Activated T-cell treated with anti-CD3 and anti-CD28 coated beads, Interleukin-2, amount 50 U/mL, for 24 hours (primary cell): ENCODE data around the gene SNCB.
A peak's percentile ranks its signal among the peaks of the same experiment; 100 is the strongest.

ENCODE experiments used
- DNase-seq: peaks from one replicate; pipeline ENCODE4 v3.0.0-alpha.2; 2020
- H3K27ac Mint-ChIP-seq: 2 replicates; pipeline ENCODE4 v1.8.0; 2020; ENCODE audit warnings: mild to moderate bottlenecking, mixed read lengths
- H3K27me3 Mint-ChIP-seq: 2 replicates; pipeline ENCODE4 v1.8.0; 2020; ENCODE audit warnings: mixed read lengths
- H3K36me3 Mint-ChIP-seq: 2 replicates; pipeline ENCODE4 v1.8.0; 2020; ENCODE audit warnings: low read depth, mixed read lengths
- H3K4me1 Mint-ChIP-seq: 2 replicates; pipeline ENCODE4 v1.8.0; 2020; ENCODE audit warnings: low read depth, mixed read lengths
- H3K4me3 Mint-ChIP-seq: 2 replicates; pipeline ENCODE4 v1.8.0; 2020; ENCODE audit warnings: mild to moderate bottlenecking, moderate library complexity, mixed read lengths
- H3K9me3 Mint-ChIP-seq: 2 replicates; pipeline ENCODE4 v1.8.0; 2020; ENCODE audit warnings: mixed read lengths

Gene SNCB

DNA sequence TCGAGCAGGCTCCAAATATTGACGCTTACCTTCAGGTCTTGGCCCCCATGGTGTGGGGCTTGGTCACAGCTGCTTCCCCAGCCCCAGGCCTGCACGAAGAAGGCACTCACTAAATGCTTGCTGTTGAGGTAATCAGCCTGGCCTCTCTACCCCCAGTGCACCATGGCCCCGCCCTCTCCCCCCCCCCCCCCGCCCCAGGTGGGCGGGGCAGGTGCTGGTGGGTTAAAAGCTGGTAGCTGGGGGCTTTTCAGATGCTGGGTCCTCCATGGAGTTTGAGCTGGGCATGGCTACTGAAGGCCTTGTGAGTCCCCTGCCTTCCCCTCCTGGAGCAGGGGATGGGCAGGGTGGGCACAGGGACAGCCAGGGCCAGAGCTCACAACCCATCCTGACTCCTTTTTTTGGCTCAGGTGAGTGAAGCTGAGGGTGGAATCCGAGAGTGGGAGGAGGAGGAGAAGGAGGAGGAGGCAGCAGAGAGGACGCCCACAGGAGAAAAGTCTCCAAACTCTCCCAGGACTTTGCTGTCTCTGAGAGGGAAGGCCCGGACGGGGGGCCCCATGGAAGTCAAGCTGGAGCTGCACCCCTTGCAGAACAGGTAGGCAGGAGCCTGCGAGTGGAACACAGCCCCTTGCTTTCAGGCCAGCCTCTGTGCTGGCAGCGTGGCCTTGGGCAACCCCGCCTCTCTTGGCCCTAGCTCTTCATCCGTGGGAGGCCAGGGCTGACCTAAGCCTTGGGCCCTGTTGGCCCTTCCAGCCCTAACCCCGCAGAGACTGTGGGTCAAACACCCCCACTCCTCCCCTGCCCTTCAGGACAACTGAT, 12.5 kb upstream of the SNCB start:
- H3K9me3 Mint-ChIP-seq, result no peaks in the 10 kb centered on the region
- no peak for DNase-seq
- H3K27ac Mint-ChIP-seq, result no peak overlapping the region
- no peak overlapping the region for H3K4me3 Mint-ChIP-seq
- H3K36me3 Mint-ChIP-seq, result peaks cover 2% of the 10 kb centered on the region
- H3K27me3 Mint-ChIP-seq, result no peaks in the 10 kb centered on the region
- H3K4me1 Mint-ChIP-seq, result peaks cover 19% of the 10 kb centered on the region

DNA sequence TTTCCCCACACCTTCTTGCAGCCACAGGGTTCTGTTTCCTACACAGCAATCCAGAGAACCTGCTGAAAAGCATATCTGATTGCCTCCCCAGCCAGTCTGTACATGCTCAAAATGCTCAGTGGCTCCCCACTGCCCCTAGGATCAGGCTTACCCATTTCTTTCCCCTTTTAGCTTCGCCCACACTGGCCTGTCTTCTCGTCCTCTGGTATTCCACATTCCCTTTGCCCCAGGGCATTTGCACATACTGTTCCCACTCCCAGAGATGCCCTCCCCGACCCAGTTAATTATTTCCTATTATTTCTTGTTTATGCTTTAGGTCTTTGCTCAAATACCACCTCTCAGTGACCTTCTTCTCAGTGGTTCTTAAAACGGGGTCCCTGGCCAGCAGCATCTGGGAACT, 10.3 kb upstream of the SNCB start:
- Mint-ChIP-seq H3K4me1 (peaks cover 4% of the 10 kb centered on the region), H3K27me3 (peaks cover 7% of the 10 kb centered on the region)

DNA sequence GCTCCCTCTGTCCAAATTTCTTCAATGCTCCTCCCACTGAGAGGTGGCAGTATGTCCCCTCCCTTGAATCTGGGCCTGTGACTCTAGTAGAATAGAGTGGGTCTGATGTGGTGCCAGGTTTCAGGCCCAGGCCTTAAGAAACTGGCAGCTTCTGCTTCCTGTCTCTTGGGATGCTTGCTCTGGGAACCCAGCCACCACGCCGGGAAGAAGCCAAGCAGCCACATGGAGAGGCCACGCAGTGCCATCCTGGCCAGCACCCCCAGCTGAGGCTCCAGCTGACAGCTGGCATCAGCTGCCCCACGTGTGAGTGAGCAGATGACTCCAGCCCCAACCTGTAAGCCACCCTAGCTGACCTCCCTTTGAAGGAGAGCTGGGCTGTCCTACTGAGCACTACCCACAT, 9.6 kb upstream of the SNCB start:
- H3K36me3 Mint-ChIP-seq, result no peaks in the 10 kb centered on the region
- H3K4me3 Mint-ChIP-seq, result no peak overlapping the region
- H3K4me1 Mint-ChIP-seq, result peaks cover 4% of the 10 kb centered on the region
- no peak overlapping the region for H3K27ac Mint-ChIP-seq
- peaks cover 13% of the 10 kb centered on the region for H3K27me3 Mint-ChIP-seq
- no peak for DNase-seq
- no peaks in the 10 kb centered on the region for H3K9me3 Mint-ChIP-seq

More for the DNA sequence above, 10.3 kb upstream of the SNCB start:
- Mint-ChIP-seq H3K36me3 (no peaks in the 10 kb centered on the region), H3K27ac (no peak overlapping the region), H3K9me3 (no peaks in the 10 kb centered on the region), H3K4me3 (no peak overlapping the region)
- DNase-seq, result no peak

DNA sequence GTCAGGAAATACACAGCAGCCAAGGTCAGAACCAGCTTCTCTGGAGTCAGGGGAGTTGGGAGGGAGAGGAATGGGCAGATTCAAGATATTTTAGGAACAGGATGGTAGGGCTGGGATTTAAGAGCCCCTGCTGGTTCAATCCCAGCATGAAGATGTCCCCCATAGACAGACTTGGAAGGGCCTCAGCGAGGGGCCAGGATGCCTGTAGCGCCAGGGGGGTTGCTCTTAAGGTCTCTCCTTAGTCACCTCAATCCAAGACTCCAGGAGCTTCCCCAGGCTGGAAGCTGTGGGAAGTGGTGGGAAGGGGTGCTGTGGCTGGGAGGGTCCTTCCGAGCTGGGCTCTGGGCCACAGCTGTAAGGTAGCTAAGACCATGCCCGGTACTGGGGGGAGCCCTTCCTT, 8.9 kb upstream of the SNCB start:
- Mint-ChIP-seq H3K36me3 (no peaks in the 10 kb centered on the region), H3K27me3 (peaks cover 18% of the 10 kb centered on the region)

DNA sequence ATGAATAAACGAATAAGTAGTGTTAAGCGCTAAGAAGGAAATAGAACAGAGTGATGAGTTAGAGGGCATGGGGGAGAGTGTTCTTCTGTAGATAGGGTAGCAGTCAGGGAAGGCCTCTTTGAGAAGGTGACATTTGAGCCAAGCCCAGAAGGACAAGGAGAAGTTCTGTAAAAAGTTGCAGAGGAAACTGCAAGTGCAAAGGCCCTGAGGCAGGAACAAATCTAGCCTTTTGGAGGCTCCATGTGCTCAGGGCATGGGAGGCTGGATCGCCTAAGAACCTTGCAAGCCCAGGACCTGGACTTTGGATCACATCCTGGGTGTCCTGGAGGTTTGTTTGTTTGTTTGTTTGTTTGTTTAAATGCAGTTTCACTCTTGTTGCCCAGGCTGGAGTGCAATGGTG, 8.1 kb upstream of the SNCB start:
- Mint-ChIP-seq H3K27me3 (peaks cover 26% of the 10 kb centered on the region), H3K27ac (no peak overlapping the region), H3K4me3 (no peak overlapping the region), H3K9me3 (no peaks in the 10 kb centered on the region), H3K36me3 (no peaks in the 10 kb centered on the region), H3K4me1 (peaks cover 6% of the 10 kb centered on the region)
- DNase-seq, result no peak

More for the DNA sequence above, 8.9 kb upstream of the SNCB start:
- Mint-ChIP-seq H3K4me3 (no peak overlapping the region), H3K27ac (no peak overlapping the region), H3K9me3 (no peaks in the 10 kb centered on the region), H3K4me1 (peaks cover 4% of the 10 kb centered on the region)
- DNase-seq, result no peak

DNA sequence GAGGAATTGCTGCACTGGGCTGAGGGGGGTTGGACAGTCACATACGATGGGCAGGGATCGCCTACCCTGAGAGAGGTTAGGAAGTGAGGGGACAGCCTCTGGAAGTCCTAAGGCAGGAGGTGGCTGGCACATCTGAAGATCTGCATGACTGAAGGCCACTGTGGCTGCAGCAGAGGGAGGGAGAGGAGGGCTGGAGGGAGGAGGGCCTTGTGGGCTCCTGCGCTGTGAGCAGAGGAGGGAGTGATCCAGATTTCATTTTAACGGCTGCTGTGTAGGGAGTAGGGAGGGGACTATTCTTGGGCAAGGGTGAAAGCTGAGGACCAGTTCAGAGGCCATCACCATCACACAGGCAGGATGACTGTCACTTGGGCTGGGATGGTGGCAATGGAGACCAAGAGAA, 7.2 kb upstream of the SNCB start:
- Mint-ChIP-seq H3K27me3 (peaks cover 33% of the 10 kb centered on the region), H3K4me1 (peaks cover 6% of the 10 kb centered on the region), H3K4me3 (no peak overlapping the region), H3K9me3 (no peaks in the 10 kb centered on the region), H3K36me3 (no peaks in the 10 kb centered on the region), H3K27ac (no peak overlapping the region)
- DNase-seq, result no peak

DNA sequence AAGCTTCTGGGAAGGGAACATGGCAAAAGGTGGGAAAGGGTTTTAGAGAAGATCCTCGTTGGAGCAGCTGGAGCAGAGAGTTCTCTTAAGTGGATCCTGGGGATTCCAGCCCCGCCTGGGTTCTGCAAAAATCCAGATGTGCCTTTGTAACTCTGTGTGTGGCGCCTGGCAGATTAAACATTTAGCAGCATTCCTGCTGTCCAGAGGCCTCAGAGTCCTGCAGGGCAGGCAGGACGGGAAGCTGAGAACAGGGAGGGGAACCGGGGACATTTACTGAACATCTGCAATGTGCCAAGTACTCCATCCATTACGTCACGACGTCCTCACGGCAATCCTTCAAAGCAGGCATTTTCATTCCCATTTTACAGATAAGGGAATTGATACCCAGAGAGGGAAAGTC, 6.1 kb upstream of the SNCB start:
- Mint-ChIP-seq H3K9me3 (no peaks in the 10 kb centered on the region), H3K27ac (no peak overlapping the region)

DNA sequence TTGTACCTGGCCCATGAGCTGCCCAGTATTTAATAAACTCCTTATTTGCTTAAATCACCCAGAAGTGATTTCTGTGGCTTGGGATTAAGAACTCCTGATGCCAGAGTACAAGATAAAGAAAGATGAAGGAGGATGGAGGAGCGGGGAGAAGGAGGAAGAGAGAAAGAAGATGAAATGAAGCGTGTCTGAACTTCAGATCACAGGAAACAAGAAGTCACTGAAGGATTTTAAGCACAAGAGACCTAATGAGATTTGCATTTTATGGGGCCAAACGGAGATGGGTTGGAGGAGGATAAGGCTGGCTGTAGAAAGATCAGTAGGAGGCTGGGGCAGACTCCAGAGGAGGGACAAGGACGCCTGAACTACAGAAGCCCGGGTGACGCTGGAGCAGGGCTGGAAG, 3.3 kb upstream of the SNCB start:
- DNase-seq, result no peak
- Mint-ChIP-seq H3K4me3 (no peak overlapping the region), H3K27ac (no peak overlapping the region), H3K9me3 (no peaks in the 10 kb centered on the region), H3K36me3 (no peaks in the 10 kb centered on the region), H3K27me3 (peaks cover 66% of the 10 kb centered on the region), H3K4me1 (peaks cover 16% of the 10 kb centered on the region)

More for the DNA sequence above, 6.1 kb upstream of the SNCB start:
- DNase-seq, result no peak
- Mint-ChIP-seq H3K27me3 (peaks cover 42% of the 10 kb centered on the region), H3K4me1 (peaks cover 6% of the 10 kb centered on the region), H3K36me3 (no peaks in the 10 kb centered on the region), H3K4me3 (no peak overlapping the region)

DNA sequence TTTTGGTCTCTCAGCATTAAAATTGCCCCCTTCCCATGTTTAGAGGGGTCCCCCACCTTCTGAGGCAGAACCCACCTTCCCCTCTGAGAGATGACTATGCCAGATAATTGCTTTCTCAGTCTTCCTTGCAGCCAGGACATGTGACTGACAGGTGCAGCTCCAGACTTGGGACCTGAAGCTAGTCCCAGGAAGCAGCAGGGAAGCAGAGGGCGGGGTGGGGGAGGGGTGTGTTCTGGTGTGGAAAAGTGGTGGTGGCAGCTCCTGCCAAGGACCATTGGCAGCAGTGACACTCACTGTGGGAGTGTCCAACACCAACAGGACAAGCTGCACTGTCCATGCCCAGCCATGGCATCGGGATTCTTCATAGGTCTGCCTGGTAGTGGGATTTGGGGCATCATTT, 2.4 kb upstream of the SNCB start:
- DNase-seq, result no peak
- H3K4me1 Mint-ChIP-seq, result peaks cover 16% of the 10 kb centered on the region
- no peak overlapping the region for H3K4me3 Mint-ChIP-seq
- no peaks in the 10 kb centered on the region for H3K36me3 Mint-ChIP-seq
- peaks cover 75% of the 10 kb centered on the region for H3K27me3 Mint-ChIP-seq
- no peaks in the 10 kb centered on the region for H3K9me3 Mint-ChIP-seq
- H3K27ac Mint-ChIP-seq, result no peak overlapping the region

DNA sequence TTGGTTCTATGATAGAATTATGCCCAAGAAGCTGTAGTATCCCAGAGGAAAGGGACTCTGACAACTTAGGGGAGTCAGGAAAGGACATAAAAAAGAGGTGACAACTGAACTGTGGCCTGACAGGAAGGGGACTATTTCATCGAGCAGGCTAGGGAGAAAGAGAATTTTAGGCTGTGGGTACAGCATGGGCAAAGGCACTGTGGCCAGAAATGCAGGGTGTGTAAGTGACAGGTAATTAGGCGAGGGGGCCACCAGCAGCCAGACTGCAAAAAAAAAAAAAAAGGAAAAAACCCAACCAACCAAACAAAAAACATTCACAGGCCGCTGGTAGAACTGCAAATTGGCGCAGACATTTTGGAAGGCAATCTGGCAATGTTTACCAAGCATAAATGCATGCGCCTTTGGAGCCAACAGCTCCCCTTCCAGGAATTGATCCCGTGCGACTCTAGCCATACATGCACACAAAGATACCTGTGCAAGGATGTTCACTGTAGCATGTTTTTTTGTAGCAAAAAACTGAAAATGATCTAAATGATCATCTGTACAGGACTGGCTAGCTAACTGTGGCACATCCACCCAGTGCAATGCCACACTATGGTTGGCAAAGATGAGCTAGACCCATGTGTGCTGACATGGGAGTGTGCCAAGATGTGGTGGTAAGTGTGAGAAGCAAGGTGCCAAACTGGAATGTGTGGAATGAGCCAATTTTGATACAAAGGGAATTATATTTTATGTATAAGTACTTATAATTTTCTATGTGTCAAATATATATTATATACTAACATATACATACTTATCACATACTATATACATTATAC, 1.3 kb upstream of the SNCB start:
- H3K4me3 Mint-ChIP-seq, result no peak overlapping the region
- H3K27ac Mint-ChIP-seq, result no peak overlapping the region
- no peaks in the 10 kb centered on the region for H3K9me3 Mint-ChIP-seq
- H3K27me3 Mint-ChIP-seq, result peaks cover 86% of the 10 kb centered on the region
- H3K4me1 Mint-ChIP-seq, result peaks cover 16% of the 10 kb centered on the region
- H3K36me3 Mint-ChIP-seq, result no peaks in the 10 kb centered on the region
- no peak for DNase-seq

DNA sequence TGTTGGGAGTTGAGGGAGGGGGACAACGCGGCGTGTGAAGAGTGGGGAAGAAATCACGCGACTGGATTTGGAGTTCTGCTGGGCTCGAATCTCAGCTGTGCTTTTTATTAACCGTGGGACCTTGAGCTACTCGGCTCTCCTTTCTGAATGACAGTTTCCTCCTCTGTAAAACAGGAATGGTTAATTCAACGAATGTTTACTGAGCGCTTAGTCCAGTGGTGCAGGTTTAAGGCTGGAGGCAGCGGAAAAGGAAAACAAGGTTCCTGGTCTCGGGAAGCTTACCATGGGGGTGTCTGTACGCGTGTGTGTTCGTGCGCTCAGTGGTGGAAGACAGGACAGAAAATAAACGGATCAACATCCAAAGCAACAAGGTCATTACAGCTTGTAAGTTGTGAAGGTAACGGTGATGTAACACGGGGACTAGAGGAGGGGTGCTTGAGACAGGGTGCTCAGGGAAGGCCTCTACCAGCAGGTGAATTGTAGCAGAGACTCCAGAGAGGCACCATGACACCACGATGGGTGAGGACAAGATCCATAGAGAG, 418 bp upstream of the SNCB start:
- H3K27me3 Mint-ChIP-seq, result peaks cover 86% of the 10 kb centered on the region
- H3K9me3 Mint-ChIP-seq, result no peaks in the 10 kb centered on the region
- peak overlapping the region; percentile 54 for H3K4me3 Mint-ChIP-seq

DNA sequence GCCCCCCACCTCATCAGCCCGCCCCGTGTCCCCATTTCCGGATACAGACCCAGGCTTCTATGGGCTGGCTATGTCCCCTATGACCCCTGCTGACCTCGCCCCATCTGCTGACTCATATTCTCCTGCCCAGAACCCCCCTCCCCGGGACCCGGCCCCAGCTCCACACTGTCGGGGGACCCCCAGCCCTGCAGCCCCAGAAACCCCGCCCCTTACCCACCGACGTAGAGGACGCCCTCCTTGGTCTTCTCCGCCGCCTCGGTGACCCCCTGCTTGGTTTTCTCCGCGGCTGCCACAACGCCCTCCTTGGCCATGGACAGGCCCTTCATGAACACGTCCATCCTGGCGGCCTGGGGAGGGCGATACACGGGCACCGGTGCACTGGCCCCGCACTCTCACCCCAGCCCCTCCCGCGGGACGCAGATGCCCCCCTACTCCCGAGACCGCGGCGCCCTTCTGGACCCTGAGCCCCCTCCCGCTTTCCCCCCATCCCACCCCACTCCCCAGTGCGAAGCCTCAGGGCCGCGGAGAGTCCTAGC, 949 bp downstream of the SNCB start:
- Mint-ChIP-seq H3K4me3 (no peak overlapping the region), H3K9me3 (no peaks in the 10 kb centered on the region), H3K36me3 (no peaks in the 10 kb centered on the region), H3K27me3 (peaks cover 83% of the 10 kb centered on the region), H3K4me1 (peaks cover 16% of the 10 kb centered on the region), H3K27ac (no peak overlapping the region)
- DNase-seq, result no peak

More for the DNA sequence above, 418 bp upstream of the SNCB start:
- no peak for DNase-seq
- H3K4me1 Mint-ChIP-seq, result peaks cover 16% of the 10 kb centered on the region
- no peak overlapping the region for H3K27ac Mint-ChIP-seq
- no peaks in the 10 kb centered on the region for H3K36me3 Mint-ChIP-seq

DNA sequence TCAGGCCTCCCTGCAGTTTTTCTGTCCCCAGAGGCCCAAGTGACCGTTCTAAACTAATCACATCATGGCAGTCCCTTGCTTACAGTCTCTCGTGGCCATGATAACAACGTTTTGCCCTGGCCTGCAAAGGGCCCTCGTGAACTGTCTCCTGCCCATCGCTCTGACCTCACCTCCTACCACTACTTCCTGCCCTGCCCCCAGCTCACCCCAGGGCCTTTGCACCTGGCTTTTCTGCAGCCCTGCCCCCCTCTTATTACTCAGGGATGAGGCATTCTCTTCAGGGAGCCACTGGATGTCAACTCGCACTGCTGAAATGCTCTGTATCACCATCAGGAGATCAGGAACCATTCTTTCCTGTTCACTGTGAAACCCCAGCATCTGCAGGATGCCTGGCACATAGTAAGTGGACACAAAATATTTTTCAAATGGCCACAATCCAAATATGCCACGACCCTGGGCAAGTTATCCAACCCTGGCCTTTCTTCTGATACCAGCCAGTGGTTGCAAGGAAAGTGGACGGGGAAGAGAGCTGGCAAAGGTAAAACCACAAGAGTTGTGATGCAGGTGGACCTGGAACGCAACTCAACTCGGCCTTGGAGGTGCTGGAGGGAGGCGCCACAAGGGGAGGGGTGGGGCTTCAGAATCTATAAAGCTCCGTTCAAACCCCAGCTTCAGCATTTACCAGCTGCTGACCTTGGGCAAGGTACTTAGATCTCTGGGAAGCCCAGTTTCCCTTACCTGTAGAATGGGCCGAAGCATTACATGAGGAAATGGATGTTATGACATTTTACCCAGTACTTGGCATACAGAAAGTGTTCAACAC, 1.7 kb downstream of the SNCB start:
- Mint-ChIP-seq H3K4me1 (peaks cover 14% of the 10 kb centered on the region), H3K36me3 (no peaks in the 10 kb centered on the region), H3K27me3 (peaks cover 82% of the 10 kb centered on the region), H3K4me3 (no peak overlapping the region), H3K27ac (no peak overlapping the region), H3K9me3 (no peaks in the 10 kb centered on the region)
- no peak for DNase-seq

DNA sequence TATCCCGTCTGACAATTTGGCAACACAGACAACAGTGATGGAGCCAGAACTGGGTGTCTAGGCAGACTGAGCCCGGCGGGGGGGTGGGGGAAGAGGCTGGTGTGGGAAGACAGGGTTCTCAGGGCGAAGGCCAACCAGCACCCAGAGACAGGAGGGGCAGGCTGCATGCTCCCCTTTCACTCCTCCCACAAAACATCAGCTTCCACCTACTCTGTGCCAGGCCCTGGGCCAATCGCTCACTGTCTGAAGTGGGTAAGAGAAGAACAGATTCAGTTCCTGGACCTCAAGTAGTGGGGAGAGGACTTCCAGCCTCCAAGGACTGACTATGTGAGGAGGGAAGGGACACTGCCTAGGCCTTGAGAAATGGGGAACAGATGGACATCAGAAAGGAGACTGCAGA, 2.8 kb downstream of the SNCB start:
- Mint-ChIP-seq H3K4me3 (no peak overlapping the region), H3K27me3 (peaks cover 74% of the 10 kb centered on the region), H3K9me3 (no peaks in the 10 kb centered on the region), H3K4me1 (peaks cover 14% of the 10 kb centered on the region), H3K27ac (no peak overlapping the region), H3K36me3 (no peaks in the 10 kb centered on the region)
- no peak for DNase-seq
